SJSA1 (cell line): ENCODE data around the gene CNST. TPM values are rescaled to one million over a fixed set of nuclear protein-coding genes. Genes with fewer than 3 reads are reported as not detected.
"Not testable (repeated sequence)": the region's sequence is repeated elsewhere in the genome, so short reads cannot be mapped to it uniquely, and the experiment has no call there.

ENCODE experiments used
- DNase-seq, 2 experiments: peaks; one replicate each; pipeline ENCODE4 v3.0.0-alpha.2; 2015 to 2020; ENCODE audit warnings: low spot score in 2 of 2, low read depth in 1 of 2
- H3K27ac ChIP-seq: fragments of 250-450 bp; sonication (Bioruptor Pico); 2 replicates; pipeline ENCODE4 v1.5.1; 2020; ENCODE audit warnings: mild to moderate bottlenecking, moderate library complexity
- H3K27me3 ChIP-seq: fragments of 250-450 bp; sonication (Bioruptor Pico); replicated peaks from 2 replicates; pipeline ENCODE4 v1.5.1; 2020; ENCODE audit warnings: mild to moderate bottlenecking, moderate library complexity
- H3K36me3 ChIP-seq: fragments of 250-450 bp; sonication (Bioruptor Pico); 2 replicates; pipeline ENCODE4 v1.5.1; 2020; ENCODE audit warnings: mild to moderate bottlenecking
- H3K4me1 ChIP-seq: fragments of 250-450 bp; sonication (Bioruptor Pico); replicated peaks from 2 replicates; pipeline ENCODE4 v1.6.1; 2021; ENCODE audit warnings: mild to moderate bottlenecking
- H3K4me3 ChIP-seq: fragments of 250-450 bp; sonication (Bioruptor Pico); 2 replicates; pipeline ENCODE4 v1.5.1; 2020; ENCODE audit warnings: mild to moderate bottlenecking
- H3K9me3 ChIP-seq: fragments of 250-450 bp; sonication (Bioruptor Pico); replicated peaks from 2 replicates; pipeline ENCODE4 v1.5.1; 2020; ENCODE audit warnings: mild to moderate bottlenecking
- total RNA-seq: library from RNA; depleted of rRNA; stranded (reverse); fragments of >200 nt; shearing (Covaris generic); gene quantifications from 2 replicates; pipeline ENCODE4 v1.2.3, GENCODE V29; 2014

Gene CNST
- total RNA-seq, 1 experiment from 2014 or later, result 21.1 TPM

DNA sequence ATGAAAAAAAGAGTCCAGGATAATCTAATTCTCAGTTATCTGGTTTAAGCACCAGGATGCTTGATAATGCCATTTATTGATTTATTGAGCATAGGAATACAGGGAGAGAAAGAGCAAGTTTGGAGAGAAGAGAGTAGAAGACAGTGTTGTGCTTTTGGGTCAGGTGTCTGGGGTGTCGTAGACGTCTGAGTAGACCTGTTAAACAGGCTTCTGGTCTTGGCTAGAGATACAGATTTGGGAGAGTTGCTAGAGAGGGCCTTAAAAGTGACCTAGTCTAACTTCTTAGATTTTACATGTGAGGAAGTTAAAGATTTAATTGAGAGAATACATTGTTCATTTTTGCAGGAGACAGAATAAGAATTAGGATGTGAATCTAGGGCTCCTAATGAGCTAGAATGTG lies 34.3 kb downstream of the CNST start:
- no peak overlapping the region for H3K27ac ChIP-seq
- DNase-seq, result no peak
- H3K27me3 ChIP-seq, result no peaks in the 10 kb centered on the region
- peaks cover 14% of the 10 kb centered on the region; the same call in 1 of the 2 replicates for H3K36me3 ChIP-seq
- H3K9me3 ChIP-seq, result no peaks in the 10 kb centered on the region
- peaks cover 14% of the 10 kb centered on the region for H3K4me1 ChIP-seq
- no peak overlapping the region for H3K4me3 ChIP-seq

DNA sequence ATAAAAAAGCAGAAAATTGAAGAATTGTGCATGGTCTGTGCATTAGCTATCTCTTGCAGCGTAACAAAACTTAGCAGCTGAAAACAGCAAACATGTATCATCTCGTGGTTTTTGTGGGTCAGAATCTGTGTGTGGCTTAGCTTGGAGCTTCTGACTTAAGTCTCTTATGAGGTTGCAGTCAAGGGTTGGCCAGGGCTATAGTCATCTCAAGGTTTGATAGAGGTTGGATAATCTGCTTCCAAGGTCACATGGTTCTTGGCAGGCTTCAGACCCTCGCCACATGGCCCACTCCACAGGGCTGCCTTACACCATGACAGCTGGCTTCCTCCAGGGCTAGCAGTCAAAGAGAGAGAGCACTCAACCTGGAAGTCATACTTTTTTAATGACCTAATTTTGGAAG lies 35.9 kb downstream of the CNST start:
- Histone ChIP-seq H3K9me3 (no peaks in the 10 kb centered on the region), H3K4me3 (no peak overlapping the region), H3K27me3 (no peaks in the 10 kb centered on the region), H3K4me1 (peaks cover 6% of the 10 kb centered on the region), H3K27ac (no peak overlapping the region), H3K36me3 (peaks cover 7% of the 10 kb centered on the region; the same call in 1 of the 2 replicates)
- DNase-seq, result no peak

DNA sequence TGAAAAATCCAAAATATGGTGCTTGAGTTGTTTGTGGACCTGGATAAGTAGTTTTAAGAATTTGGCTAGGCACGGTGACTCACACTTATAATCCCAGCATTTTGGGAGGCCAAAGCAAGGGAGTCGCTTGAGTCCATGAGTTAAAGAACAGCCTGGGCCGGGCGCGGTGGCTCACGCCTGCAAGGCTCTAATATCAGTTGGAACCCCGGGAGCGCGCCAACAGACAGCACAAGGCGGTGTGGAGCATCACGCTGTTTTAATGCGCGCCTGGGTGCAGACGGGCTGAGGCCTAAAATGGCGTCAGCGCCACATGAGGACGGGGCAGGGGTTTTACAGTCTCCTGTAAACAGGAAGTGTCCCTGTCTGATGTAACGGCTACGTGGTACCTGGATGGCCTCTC lies 39.0 kb downstream of the CNST start:
- H3K36me3 ChIP-seq, H3K4me3 ChIP-seq, H3K27ac ChIP-seq, DNase-seq, H3K9me3 ChIP-seq, H3K27me3 ChIP-seq: not testable (repeated sequence)
- peaks cover 18% of the 10 kb centered on the region for H3K4me1 ChIP-seq

DNA sequence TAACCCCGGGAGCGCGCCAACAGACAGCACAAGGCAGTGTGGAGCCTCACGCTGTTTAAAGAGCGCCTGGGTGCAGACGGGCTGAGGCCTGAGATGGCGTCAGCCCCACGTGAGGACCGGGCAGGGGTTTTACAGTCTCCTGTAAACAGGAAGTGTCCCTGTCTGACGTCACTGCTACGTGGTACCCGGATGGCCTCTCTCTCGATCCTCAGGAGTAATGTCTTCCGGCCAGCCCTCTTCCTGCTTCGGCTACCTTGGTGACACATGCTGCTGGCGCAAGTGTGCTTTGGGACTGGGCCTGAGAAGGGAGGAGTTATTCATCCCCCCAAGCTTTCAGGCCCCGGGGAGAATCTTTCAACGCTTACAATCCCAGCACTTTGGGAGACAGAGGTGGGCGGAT lies 41.2 kb downstream of the CNST start:
- DNase-seq, result no peak
- Histone ChIP-seq H3K9me3 (no peaks in the 10 kb centered on the region), H3K27me3 (no peaks in the 10 kb centered on the region), H3K4me3 (no peak overlapping the region), H3K4me1 (peaks cover 18% of the 10 kb centered on the region), H3K27ac (no peak overlapping the region), H3K36me3 (peaks cover 4% of the 10 kb centered on the region; the same call in 1 of the 2 replicates)

DNA sequence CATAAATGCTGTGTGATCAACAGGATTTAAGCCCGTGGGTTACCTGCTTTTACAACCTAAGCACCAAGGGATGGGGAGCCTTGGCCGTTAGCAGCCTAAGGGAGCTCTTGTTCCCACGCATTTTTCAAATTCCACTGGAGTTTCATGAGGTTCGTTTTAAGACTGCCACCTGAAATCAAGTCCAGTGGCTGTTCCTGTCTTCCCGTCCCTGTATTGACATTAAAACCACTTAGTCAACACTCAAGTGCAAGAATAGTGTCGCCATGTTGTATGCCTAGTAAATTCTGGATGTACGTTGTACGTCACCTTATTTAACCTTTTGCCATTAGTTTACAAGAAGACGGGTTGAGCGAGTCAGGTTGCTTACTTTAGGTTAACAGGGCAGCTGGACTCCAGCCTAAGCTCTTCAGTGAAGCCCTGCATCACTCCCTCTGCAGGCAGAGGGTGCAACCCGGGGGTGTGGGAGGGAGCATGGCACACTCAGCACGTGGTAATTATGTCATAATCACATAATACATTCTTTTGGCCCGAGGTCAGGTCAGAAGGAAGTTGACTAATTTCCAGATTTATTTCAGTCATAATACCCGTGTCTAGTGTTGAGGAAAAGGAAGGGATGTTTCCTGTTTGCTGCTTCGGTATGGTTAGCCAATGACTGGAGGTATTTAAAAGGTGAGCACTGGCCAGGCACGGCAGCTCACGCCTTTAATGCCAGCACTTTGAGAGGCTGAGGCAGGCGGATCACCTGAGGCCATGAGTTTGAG lies 42.5 kb downstream of the CNST start:
- Histone ChIP-seq H3K4me3 (no peak overlapping the region), H3K36me3 (0 out of 2 replicates have a peak, but pooled peaks cover 4% of the 10 kb centered on the region), H3K4me1 (peaks cover 24% of the 10 kb centered on the region), H3K27ac (peak overlapping the region; percentile 68), H3K27me3 (no peaks in the 10 kb centered on the region), H3K9me3 (no peaks in the 10 kb centered on the region)
- peak; percentile 78 to 82 for DNase-seq

DNA sequence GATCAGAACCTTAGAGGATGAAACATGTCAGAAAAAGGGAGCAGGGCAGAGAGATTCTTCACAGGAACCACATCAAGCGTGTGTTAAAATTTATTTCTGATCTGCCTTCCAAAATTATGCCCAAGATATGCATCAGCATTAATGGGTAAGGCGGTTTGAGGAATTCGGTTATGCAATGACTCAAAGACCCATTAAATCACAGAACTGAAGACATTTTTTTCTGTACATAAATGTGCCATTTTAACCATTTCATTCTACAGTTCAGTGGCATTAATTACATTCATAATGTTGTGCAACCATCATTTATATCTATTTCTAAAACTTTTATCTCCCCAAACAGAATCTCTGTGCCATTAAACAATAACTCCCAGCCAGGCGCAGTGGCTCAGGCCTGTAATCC lies 43.4 kb downstream of the CNST start:
- Histone ChIP-seq H3K27ac (peak overlapping the region; percentile 68), H3K9me3 (no peaks in the 10 kb centered on the region), H3K4me1 (peaks cover 24% of the 10 kb centered on the region), H3K4me3 (no peak overlapping the region), H3K27me3 (no peaks in the 10 kb centered on the region), H3K36me3 (0 out of 2 replicates have a peak, but pooled peaks cover 4% of the 10 kb centered on the region)
- no peak for DNase-seq

DNA sequence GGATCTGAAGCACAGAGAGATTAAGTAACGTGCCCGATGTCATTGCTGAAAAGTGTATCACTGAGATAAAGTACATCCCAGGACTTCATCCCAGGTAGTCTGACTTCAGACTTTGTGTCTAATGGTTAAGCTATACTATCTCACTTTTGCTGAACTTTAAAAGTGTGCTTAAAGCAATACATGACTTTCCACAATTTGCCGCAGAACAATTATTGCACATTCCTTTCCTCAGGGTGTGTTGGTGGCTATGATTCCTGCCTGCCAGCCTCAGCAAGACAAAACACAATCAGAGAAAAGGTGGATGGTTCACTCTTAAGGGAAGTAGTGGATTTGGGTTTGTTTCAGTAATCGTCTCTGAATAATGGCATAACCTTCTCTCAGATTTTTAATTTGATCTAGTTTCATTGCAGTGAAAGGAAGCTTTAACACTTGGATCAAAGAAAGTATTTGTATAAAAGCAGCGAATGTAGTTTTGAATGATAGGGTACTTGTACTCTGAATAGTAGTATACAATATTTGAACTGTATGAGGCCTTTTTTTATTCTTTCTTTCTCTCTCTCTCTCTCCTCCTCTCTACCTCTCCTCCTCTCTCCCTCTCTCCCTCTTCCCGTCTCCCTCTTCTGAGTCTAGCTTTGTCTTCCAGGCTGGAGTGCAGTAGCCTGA lies 47.0 kb downstream of the CNST start:
- 0 out of 2 replicates have a peak, but pooled peaks cover 4% of the 10 kb centered on the region for H3K36me3 ChIP-seq
- no peaks in the 10 kb centered on the region; the same call in 1 of the 2 replicates for H3K27me3 ChIP-seq
- no peaks in the 10 kb centered on the region for H3K9me3 ChIP-seq
- no peak for DNase-seq
- no peak overlapping the region for H3K27ac ChIP-seq
- H3K4me3 ChIP-seq, result no peak overlapping the region
- H3K4me1 ChIP-seq, result peaks cover 27% of the 10 kb centered on the region

DNA sequence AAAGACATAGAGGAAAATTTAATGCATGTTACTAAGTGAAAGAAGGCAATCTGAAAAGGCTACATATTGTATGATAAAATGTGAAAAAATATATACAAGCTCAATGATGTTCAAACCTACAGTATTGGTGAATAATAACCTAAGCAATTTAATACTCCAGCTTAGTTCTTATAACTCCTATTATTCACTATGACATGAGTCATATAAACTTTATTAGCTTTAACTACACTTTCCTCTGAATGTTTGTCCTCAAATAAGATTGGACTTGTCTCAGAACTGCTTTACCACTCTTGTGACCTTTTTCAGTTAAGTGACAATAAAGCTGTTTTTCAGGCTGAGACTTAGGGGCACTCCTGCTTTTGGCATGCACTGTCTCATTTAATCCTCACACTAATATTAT lies 50.9 kb downstream of the CNST start:
- Histone ChIP-seq H3K27me3 (no peaks in the 10 kb centered on the region; the same call in 1 of the 2 replicates), H3K4me1 (peaks cover 10% of the 10 kb centered on the region), H3K9me3 (no peaks in the 10 kb centered on the region), H3K4me3 (no peak overlapping the region), H3K36me3 (peaks cover 7% of the 10 kb centered on the region; the same call in 1 of the 2 replicates), H3K27ac (no peak overlapping the region)
- DNase-seq, result no peak

DNA sequence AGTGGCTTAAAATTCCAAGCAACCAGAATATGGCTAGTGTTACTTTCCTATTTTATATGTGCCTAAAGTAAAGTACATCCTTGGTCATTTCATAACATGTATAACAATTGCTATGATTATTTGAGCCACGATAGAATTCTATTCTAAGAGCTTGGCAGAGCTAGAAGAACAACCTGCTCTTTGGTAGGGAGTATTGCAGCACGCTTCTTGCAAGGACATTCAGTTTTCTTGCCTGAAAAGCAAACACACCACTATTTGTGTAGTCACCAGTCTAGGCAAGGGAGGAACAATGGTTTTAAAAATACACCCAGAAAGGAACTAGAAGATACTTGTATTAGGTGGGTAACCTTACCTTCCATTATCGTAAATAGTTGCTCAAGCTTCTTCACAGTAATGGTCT lies 51.5 kb downstream of the CNST start:
- Histone ChIP-seq H3K27ac (no peak overlapping the region), H3K4me3 (no peak overlapping the region), H3K4me1 (peaks cover 10% of the 10 kb centered on the region), H3K36me3 (peaks cover 7% of the 10 kb centered on the region), H3K9me3 (no peaks in the 10 kb centered on the region), H3K27me3 (no peaks in the 10 kb centered on the region; the same call in 1 of the 2 replicates)
- no peak for DNase-seq

DNA sequence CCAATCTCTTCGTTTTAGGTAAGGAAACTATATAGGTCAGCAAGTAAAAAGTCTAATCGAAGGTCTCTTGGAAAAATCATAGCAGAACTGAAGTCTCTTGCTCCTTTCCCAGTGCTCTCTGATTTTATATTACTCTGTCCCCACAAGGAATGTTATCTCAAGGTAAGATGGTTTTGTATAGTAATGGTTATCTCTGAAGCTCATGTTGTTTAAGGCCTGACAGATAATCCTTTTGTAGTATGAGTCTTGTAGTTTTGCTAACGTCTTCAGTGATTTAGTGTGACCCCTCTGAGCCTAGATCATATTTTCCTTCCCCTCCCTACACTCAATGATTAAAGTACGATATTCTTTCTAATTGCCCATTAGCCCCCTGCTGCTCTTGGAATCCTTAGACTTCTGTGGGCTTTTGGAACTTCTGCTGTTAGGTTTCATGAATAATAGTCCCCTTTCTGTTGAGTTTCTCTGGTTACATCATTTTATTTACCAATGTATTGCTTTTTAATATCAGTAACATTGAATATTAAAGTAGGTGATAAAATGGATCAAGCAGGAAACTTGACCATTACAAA lies 52.1 kb downstream of the CNST start:
- Histone ChIP-seq H3K27me3 (no peaks in the 10 kb centered on the region; the same call in 1 of the 2 replicates), H3K27ac (no peak overlapping the region), H3K4me3 (no peak overlapping the region), H3K4me1 (peaks cover 4% of the 10 kb centered on the region), H3K9me3 (no peaks in the 10 kb centered on the region), H3K36me3 (peaks cover 7% of the 10 kb centered on the region)
- DNase-seq, result no peak

DNA sequence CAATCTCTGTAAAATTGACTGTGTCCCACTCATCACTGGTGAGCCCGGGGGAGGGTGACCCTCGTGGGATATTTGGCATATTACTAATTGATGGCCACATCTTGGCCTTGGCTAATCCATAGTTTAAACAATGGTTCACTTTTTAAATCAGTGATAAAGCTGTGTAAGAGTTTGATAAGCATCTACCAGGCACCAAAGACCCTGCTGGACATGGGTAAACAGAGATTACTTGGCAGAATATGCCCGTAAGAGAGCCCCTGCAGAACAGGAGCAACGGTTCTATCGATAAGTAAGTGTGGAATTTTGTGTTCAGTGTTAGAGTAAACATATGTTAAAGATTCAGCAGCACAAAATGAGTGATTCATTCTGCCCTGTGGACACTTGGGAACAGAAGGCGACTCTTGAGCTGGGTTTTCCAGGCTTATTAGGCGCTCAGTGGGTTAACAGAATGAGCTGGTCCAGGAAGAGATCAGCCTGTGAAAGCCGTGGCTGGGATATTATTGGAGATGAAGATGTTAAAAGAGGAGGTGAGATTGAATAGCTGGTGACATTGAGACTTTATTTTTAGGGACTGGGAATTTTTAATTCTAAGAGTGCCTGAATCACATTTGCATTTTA lies 55.9 kb downstream of the CNST start:
- Histone ChIP-seq H3K27ac (no peak overlapping the region), H3K4me1 (peaks cover 3% of the 10 kb centered on the region; the same call in 1 of the 2 replicates), H3K9me3 (no peaks in the 10 kb centered on the region), H3K36me3 (peaks cover 15% of the 10 kb centered on the region), H3K4me3 (no peak overlapping the region), H3K27me3 (no peaks in the 10 kb centered on the region)
- no peak for DNase-seq

DNA sequence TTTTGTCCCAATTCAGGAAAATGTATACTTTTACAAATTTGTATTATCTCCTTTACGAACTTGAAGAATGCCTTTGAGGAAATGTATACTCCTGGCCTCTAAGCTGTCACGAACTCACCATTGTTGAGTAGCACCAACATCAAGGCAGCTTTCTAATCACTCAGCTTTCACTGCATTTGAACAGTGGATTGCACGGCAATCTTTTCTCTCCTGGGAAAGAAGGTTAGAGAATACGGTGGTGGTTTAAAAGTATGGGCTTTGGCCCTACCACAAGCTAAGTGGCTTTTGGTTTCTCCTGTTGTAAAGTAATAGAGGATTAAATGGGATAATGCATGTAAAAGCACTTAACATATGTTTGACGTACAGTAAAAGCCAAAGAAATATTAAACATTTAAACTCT lies 57.8 kb downstream of the CNST start:
- no peaks in the 10 kb centered on the region for H3K4me1 ChIP-seq
- DNase-seq, result no peak
- H3K9me3 ChIP-seq, result no peaks in the 10 kb centered on the region
- no peaks in the 10 kb centered on the region for H3K27me3 ChIP-seq
- H3K36me3 ChIP-seq, result peaks cover 14% of the 10 kb centered on the region
- no peak overlapping the region for H3K27ac ChIP-seq
- no peak overlapping the region for H3K4me3 ChIP-seq

DNA sequence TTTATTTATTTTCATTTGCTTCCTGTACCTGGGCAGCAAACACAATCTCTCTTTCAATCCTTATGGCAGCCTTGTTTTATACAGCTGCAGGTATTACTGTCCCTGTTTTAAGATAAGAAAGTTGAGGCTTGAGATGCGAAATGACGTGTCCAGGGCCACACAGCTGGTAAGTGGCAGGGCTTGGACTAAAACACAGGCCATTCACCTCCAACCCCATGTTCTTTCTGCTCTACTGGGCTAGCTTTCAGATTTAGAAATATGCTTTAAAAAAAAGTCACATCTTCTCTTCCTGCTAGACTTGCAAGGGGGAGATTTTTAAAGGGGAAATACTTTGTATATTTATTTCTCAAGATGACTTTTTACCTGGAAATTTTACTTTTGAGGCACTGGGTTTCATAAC lies 62.8 kb downstream of the CNST start:
- H3K4me3 ChIP-seq, result no peak overlapping the region
- H3K36me3 ChIP-seq, result peaks cover 10% of the 10 kb centered on the region
- no peaks in the 10 kb centered on the region for H3K27me3 ChIP-seq
- peaks cover 33% of the 10 kb centered on the region for H3K4me1 ChIP-seq
- DNase-seq, result no peak
- no peaks in the 10 kb centered on the region for H3K9me3 ChIP-seq
- H3K27ac ChIP-seq, result no peak overlapping the region
